HUES64 (cell line): Measurements from ENCODE around the gene KIAA1549.

ENCODE experiments used
- H3K27ac ChIP-seq: 2 replicates; pipeline ENCODE4 v1.7.0; 2013; ENCODE audit warnings: low read depth, low read length, inconsistent platforms
- H3K27me3 ChIP-seq: 2 replicates; pipeline ENCODE4 v1.6.1; 2013; ENCODE audit warnings: mild to moderate bottlenecking, low read length; ENCODE audit not compliant: insufficient read depth
- H3K36me3 ChIP-seq: 2 replicates; pipeline ENCODE4 v1.6.1; 2013; ENCODE audit warnings: mild to moderate bottlenecking, low read length; ENCODE audit not compliant: insufficient read depth
- H3K4me1 ChIP-seq: 2 replicates; pipeline ENCODE4 v1.6.1; 2013; ENCODE audit warnings: mild to moderate bottlenecking, low read length, moderate library complexity; ENCODE audit not compliant: insufficient read depth
- H3K4me3 ChIP-seq: 2 replicates; pipeline ENCODE4 v1.5.1; 2013; ENCODE audit warnings: mild to moderate bottlenecking, low read length, moderate library complexity
- H3K9ac ChIP-seq: 2 replicates; pipeline ENCODE4 v1.6.1; 2013; ENCODE audit warnings: mild to moderate bottlenecking, low read depth, low read length
- H3K9me3 ChIP-seq: 2 replicates; pipeline ENCODE4 v1.6.1; 2013; ENCODE audit warnings: low read depth, low read length; ENCODE audit not compliant: insufficient read depth
- WGBS: fragments of 150-250, 120-280 bp; methylation state at CpG from one replicate; pipeline ENCODE4 v1.1.7; 2013; ENCODE audit warnings: missing lambda C conversion rate; 5-methylcytosine and 5-hydroxymethylcytosine counted together

KIAA1549 gene

DNA sequence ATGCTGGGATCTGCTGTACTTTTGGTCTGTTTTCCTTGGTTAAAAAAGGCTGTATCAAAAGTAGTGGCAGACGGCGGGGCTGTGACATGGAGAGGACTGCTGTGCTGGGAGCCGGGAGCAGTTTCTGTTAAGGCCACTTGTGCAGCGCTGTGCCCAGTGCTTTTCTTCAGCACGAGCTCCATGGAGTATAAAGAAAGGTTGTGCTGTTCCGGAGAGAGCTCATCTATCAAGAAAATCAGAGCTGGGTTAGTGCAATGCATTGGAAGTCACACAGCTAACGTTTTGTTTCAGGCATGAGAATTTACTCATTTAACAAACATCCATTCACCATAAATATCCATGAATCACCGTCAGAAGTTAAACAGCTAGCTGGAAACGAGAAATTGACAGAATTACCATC lies 62.0 kb downstream of the KIAA1549 start:
- Histone ChIP-seq H3K4me3 (no peak overlapping the region), H3K9me3 (no peaks in the 10 kb centered on the region), H3K27ac (no peak overlapping the region), H3K4me1 (peaks cover 6% of the 10 kb centered on the region; the same call in 1 of the 2 replicates), H3K27me3 (no peaks in the 10 kb centered on the region), H3K36me3 (peaks cover 31% of the 10 kb centered on the region), H3K9ac (no peak overlapping the region)
- WGBS, result 93% methylated on average over 9 of the region's 9 CpGs

- no peak overlapping the region for H3K4me3 ChIP-seq
- H3K36me3 ChIP-seq, result peaks cover 31% of the 10 kb centered on the region
- H3K27me3 ChIP-seq, result no peaks in the 10 kb centered on the region
- 96% methylated on average over 10 of the region's 10 CpGs for WGBS
- H3K9me3 ChIP-seq, result no peaks in the 10 kb centered on the region
- no peak overlapping the region for H3K9ac ChIP-seq
- H3K27ac ChIP-seq, result no peak overlapping the region
- H3K4me1 ChIP-seq, result 0 out of 2 replicates have a peak, but pooled peaks cover 3% of the 10 kb centered on the region
Observed at GRCh38 chr7:138918756-138919155, 62.4 kb downstream of the KIAA1549 start.

DNA sequence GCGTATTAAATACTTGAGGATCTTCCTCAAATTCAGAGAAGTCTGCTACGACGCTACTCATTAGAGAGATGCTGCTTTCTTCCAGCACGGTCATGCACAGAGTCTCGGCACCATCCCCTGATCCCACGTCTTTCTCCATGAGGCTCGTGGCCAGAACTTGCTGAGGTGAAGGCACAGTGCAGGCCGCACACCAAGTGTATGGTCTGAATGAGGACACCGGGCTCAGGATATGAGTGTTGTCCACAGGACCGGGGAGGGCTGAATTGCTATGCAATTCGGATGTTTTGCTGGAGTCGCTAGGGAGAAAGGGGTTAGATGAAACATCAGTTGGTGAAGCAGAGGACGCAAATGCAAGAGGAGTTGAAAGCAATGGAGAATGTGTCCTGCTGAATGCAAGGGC lies 63.0 kb downstream of the KIAA1549 start:
- 0 out of 2 replicates have a peak, but pooled peaks cover 3% of the 10 kb centered on the region for H3K9me3 ChIP-seq
- no peak overlapping the region for H3K4me3 ChIP-seq
- WGBS, result 95% methylated on average over 13 of the region's 13 CpGs
- H3K9ac ChIP-seq, result no peak overlapping the region
- H3K27me3 ChIP-seq, result no peaks in the 10 kb centered on the region
- H3K4me1 ChIP-seq, result 0 out of 2 replicates have a peak, but pooled peaks cover 3% of the 10 kb centered on the region
- no peak overlapping the region for H3K27ac ChIP-seq
- peaks cover 31% of the 10 kb centered on the region for H3K36me3 ChIP-seq

DNA sequence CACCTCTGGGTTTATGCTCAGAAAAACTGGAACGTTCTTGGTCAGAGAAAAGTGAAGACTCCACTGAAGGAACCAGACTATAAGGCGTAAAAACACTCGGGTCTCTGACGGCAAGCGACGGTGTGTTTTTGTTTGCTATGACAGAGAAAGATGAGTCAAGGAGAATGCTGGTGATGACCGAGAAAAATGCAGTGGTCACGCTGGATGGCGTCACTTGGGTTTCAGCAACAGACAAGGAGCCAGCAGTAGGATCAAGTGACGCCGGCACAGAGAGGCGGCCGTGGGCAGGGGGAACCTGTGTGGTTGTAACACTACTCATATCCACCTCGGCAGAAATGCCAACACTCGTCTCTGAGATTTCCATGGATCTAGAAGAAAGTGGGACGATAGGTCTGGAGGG lies 63.4 kb downstream of the KIAA1549 start:
- no peak overlapping the region for H3K27ac ChIP-seq
- H3K36me3 ChIP-seq, result peaks cover 31% of the 10 kb centered on the region
- H3K4me3 ChIP-seq, result no peak overlapping the region
- 0 out of 2 replicates have a peak, but pooled peaks cover 3% of the 10 kb centered on the region for H3K4me1 ChIP-seq
- H3K9me3 ChIP-seq, result 0 out of 2 replicates have a peak, but pooled peaks cover 6% of the 10 kb centered on the region
- no peak overlapping the region for H3K9ac ChIP-seq
- 96% methylated on average over 16 of the region's 16 CpGs for WGBS
- H3K27me3 ChIP-seq, result no peaks in the 10 kb centered on the region

DNA sequence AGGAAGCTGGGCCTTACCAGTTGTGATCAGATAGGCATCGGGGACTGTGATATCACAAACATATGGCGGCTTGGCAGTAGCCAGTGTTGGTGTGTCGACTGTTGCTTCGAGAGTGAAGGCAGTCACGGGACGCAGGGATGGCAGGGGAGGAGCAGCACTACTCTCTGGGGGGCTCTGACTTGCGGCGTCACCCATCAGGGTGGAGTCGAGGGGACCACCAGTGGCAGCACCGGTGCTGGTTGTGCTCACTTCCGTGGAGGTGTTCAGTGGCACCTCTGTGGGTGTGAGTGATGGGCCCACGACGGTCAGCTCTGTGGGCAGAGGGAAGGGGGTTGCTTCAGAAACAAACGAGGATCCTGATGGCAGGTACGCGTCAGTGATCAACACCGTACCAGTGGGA lies 64.5 kb downstream of the KIAA1549 start:
- WGBS, result 93% methylated on average over 17 of the region's 17 CpGs
- peaks cover 38% of the 10 kb centered on the region for H3K36me3 ChIP-seq

DNA sequence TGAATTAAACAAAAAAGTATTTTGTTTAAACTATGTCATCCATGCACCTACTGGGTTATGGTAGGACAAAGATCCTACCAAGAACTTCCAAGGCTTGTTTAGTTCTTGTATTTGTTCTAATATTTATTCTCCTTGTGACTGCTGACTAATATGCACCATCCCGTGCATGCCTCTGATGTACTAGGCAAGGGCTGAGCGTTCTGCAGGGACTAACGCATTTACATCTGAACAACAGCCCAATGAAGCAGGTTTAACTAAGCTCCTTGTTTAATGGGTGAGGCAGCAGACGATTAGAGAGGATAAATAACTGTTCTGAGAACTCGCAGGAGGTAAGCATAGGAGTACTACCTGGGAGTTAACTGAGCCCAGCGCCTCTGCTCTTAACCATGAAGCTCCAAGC lies 64.9 kb downstream of the KIAA1549 start:
- no peak overlapping the region for H3K4me3 ChIP-seq
- H3K36me3 ChIP-seq, result peaks cover 38% of the 10 kb centered on the region
- no peaks in the 10 kb centered on the region for H3K27me3 ChIP-seq
- WGBS, result 83% methylated on average over 6 of the region's 6 CpGs
- H3K9me3 ChIP-seq, result 0 out of 2 replicates have a peak, but pooled peaks cover 6% of the 10 kb centered on the region
- no peak overlapping the region for H3K27ac ChIP-seq
- H3K9ac ChIP-seq, result no peak overlapping the region
- H3K4me1 ChIP-seq, result 0 out of 2 replicates have a peak, but pooled peaks cover 3% of the 10 kb centered on the region

More for the DNA sequence above, 64.5 kb downstream of the KIAA1549 start:
- Histone ChIP-seq H3K27me3 (no peaks in the 10 kb centered on the region), H3K27ac (no peak overlapping the region), H3K9me3 (0 out of 2 replicates have a peak, but pooled peaks cover 6% of the 10 kb centered on the region), H3K4me3 (no peak overlapping the region), H3K4me1 (0 out of 2 replicates have a peak, but pooled peaks cover 3% of the 10 kb centered on the region), H3K9ac (no peak overlapping the region)

GRCh38 chr7:138913783-138914182 lies 67.4 kb downstream of the KIAA1549 start:
- H3K4me3 ChIP-seq, result no peak overlapping the region
- no peaks in the 10 kb centered on the region for H3K27me3 ChIP-seq
- H3K9ac ChIP-seq, result no peak overlapping the region
- WGBS, result 82% methylated on average over 2 of the region's 2 CpGs
- no peak overlapping the region for H3K27ac ChIP-seq
- no peaks in the 10 kb centered on the region for H3K4me1 ChIP-seq
- H3K9me3 ChIP-seq, result 0 out of 2 replicates have a peak, but pooled peaks cover 6% of the 10 kb centered on the region
- H3K36me3 ChIP-seq, result peaks cover 41% of the 10 kb centered on the region

DNA sequence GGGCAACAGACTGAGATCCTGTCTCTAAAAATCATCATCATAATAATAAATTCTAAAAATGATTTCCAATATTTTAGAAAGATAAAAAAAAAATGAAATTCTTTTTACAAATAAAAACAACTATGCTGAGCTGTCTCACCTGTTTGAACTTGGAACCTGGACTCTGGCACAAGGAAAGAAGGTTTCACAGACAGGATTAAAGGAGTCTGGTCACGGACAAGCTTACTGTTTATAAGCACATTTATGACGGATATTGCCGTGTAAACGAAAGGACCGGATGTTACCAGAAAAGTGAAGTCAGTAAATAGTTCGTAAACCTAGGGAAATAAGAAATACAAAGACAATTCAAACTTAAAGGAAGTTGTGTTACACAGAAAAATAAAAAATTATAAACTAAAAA lies 70.2 kb downstream of the KIAA1549 start:
- Histone ChIP-seq H3K36me3 (peaks cover 36% of the 10 kb centered on the region), H3K9ac (no peak overlapping the region), H3K27me3 (no peaks in the 10 kb centered on the region), H3K27ac (no peak overlapping the region), H3K9me3 (0 out of 2 replicates have a peak, but pooled peaks cover 6% of the 10 kb centered on the region), H3K4me3 (no peak overlapping the region), H3K4me1 (no peaks in the 10 kb centered on the region)
- over 99% methylated on average over 5 of the region's 6 CpGs for WGBS

DNA sequence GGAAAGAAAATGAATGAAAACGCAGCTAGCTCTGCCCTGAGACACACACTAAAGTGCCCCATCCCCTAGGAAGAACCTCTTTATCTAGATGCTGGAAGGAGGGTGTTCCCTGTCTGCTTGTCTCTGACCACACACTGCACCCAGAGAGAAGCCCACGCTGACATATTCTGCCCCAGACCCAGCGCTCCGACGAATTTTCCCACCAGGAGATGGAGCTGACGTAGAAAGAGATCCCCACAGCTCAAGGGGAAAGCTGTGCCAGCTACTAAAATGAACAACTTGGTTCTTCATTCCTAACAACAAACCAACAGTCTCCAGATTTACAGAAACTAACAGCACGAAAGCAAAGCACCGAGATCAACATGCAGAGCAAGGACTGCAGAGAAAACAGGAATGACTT lies 73.3 kb downstream of the KIAA1549 start:
- H3K4me3 ChIP-seq, result no peak overlapping the region
- no peak overlapping the region for H3K9ac ChIP-seq
- no peaks in the 10 kb centered on the region for H3K9me3 ChIP-seq
- 76% methylated on average over 8 of the region's 8 CpGs for WGBS
- no peaks in the 10 kb centered on the region for H3K27me3 ChIP-seq
- no peaks in the 10 kb centered on the region for H3K4me1 ChIP-seq
- peaks cover 57% of the 10 kb centered on the region for H3K36me3 ChIP-seq
- no peak overlapping the region for H3K27ac ChIP-seq

- H3K27ac ChIP-seq, result no peak overlapping the region
- H3K36me3 ChIP-seq, result peaks cover 59% of the 10 kb centered on the region
- H3K4me1 ChIP-seq, result no peaks in the 10 kb centered on the region
- H3K9me3 ChIP-seq, result no peaks in the 10 kb centered on the region
- H3K4me3 ChIP-seq, result no peak overlapping the region
- H3K27me3 ChIP-seq, result no peaks in the 10 kb centered on the region
- no peak overlapping the region for H3K9ac ChIP-seq
- 92% methylated on average over 4 of the region's 5 CpGs for WGBS
Observed at GRCh38 chr7:138907201-138907847, 73.9 kb downstream of the KIAA1549 start.

DNA sequence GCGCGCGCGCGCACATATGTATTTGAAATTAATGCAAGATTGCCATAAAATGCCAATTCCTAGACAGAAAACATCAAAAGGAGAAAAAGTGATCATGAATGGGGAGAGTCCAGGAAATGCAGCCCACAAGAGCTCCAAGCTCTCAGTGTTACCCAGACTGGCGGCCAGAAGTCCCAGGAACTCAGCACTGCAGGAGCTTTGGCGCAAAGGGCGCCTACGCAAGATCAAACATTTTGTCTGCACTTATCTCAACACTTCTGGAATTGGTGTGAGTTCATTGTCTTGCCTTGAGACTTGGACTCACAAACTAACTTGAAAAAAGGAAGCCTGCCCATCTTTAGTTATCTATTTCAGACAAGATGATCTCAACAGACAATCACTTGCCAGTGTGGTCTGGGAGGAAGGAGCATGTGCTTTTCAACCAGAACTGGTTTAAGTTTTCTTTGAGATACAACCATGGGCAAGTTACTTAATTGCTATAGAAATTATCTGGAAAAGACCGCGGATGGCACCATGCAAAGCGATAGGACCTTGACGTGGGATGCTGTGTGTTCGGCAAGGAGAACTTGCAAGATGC lies 77.2 kb downstream of the KIAA1549 start:
- WGBS, result 92% methylated on average over 12 of the region's 14 CpGs
- H3K36me3 ChIP-seq, result peaks cover 56% of the 10 kb centered on the region
- H3K4me1 ChIP-seq, result no peaks in the 10 kb centered on the region
- H3K9me3 ChIP-seq, result no peaks in the 10 kb centered on the region
- H3K27ac ChIP-seq, result no peak overlapping the region
- H3K4me3 ChIP-seq, result no peak overlapping the region
- no peak overlapping the region for H3K9ac ChIP-seq
- H3K27me3 ChIP-seq, result no peaks in the 10 kb centered on the region
